BJ (cell line): Measurements from ENCODE around the gene AKAP8L. TPM values are rescaled to one million over a fixed set of nuclear protein-coding genes. Genes with fewer than 3 reads are reported as not detected.

Source experiments
- CTCF ChIA-PET: fragments of 350-600 bp; formaldehyde crosslinking; extraction: SDS; loops from one replicate; lab custom pipeline; 2021; ENCODE audit warnings: antibody characterized with exemption, inconsistent platforms; lab: Yijun Ruan, JAX
- POLR2A ChIA-PET: fragments of 300-600 bp; sonication (Branson Sonifier 250); formaldehyde crosslinking; extraction: SDS; loops from one replicate; lab custom pipeline; 2021; ENCODE audit warnings: antibody characterized with exemption; lab: Charles Lee
- DNase-seq: peaks from one replicate; pipeline ENCODE4 v3.0.0-alpha.2; 2011; ENCODE audit warnings: low read depth
- H3K27me3 ChIP-seq: 2 replicates; pipeline ENCODE4 v1.6.0; 2011; ENCODE audit warnings: low read length; ENCODE audit not compliant: control insufficient read depth, insufficient read depth
- H3K36me3 ChIP-seq: 2 replicates; pipeline ENCODE4 v1.5.1; 2011; ENCODE audit warnings: low read length; ENCODE audit not compliant: control insufficient read depth, insufficient read depth
- H3K4me3 ChIP-seq: 2 replicates; pipeline ENCODE4 v1.5.1; 2011; ENCODE audit warnings: low read depth, mild to moderate bottlenecking, control low read depth, low read length
- CTCF ChIP-seq: IDR thresholded peaks from 2 replicates; pipeline ENCODE4 v1.5.1; 2011; ENCODE audit warnings: low read depth, mild to moderate bottlenecking, control low read depth, inconsistent platforms, low read length, moderate library complexity; ENCODE audit not compliant: insufficient read depth
- polyA plus RNA-seq: library from polyadenylated mRNA; depleted of rRNA; stranded (reverse); fragments of >200 nt; gene quantifications from 2 replicates; pipeline ENCODE4 v1.2.3, GENCODE V29; 2011

The AKAP8L gene
- polyA plus RNA-seq, 1 experiment: 27.5 TPM

GRCh38 chr19:15453091-15453578 lies 34.3 kb upstream of the AKAP8L start:
- peak; percentile 37; the same call in 1 of the 2 replicates for TF ChIP-seq CTCF
- ChIA-PET CTCF (no interaction called here), POLR2A (no interaction called here)
- Histone ChIP-seq H3K4me3 (peak overlapping the region; percentile 41), H3K27me3 (peaks cover 8% of the 10 kb centered on the region), H3K36me3 (no peaks in the 10 kb centered on the region)
- DNase-seq: no peak

- ChIA-PET POLR2A (no interaction called here), CTCF (interaction anchor here (0.5 to 1.3 kb wide), 5 partner anchors 32 to 879 kb away, joined by 3 read pairs; no protein-coding TSS in a partner anchor)
- H3K36me3 ChIP-seq: no peaks in the 10 kb centered on the region
- H3K4me3 ChIP-seq: peak overlapping the region; percentile 41
- TF ChIP-seq CTCF: no peak
- DNase-seq: peak; percentile 54
- H3K27me3 ChIP-seq: peaks cover 6% of the 10 kb centered on the region
Observed at GRCh38 chr19:15452111-15453047, 33.6 kb upstream of the AKAP8L start.

GRCh38 chr19:15450528-15450890 lies 31.7 kb upstream of the AKAP8L start:
- no peak for TF ChIP-seq CTCF
- Histone ChIP-seq H3K4me3 (no peak overlapping the region), H3K36me3 (no peaks in the 10 kb centered on the region), H3K27me3 (no peaks in the 10 kb centered on the region; the same call in 1 of the 2 replicates)
- DNase-seq: no peak
- ChIA-PET CTCF (interaction anchor here (1.0 to 1.5 kb wide), 2 partner anchors 31 to 105 kb away, joined by 3 to 4 read pairs; no protein-coding TSS in a partner anchor), POLR2A (no interaction called here)

GRCh38 chr19:15449620-15450527 lies 31.1 kb upstream of the AKAP8L start, which contains the start of gene WIZ:
TSS of gene WIZ (minus strand) at chr19:15449956. CDS start at chr19:15448307, 1,649 bp downstream.
- Histone ChIP-seq H3K27me3 (no peaks in the 10 kb centered on the region), H3K36me3 (no peaks in the 10 kb centered on the region; the same call in 1 of the 2 replicates), H3K4me3 (peak within 1 kb of the TSS; percentile 56)
- no peak for TF ChIP-seq CTCF
- DNase-seq: no peak
- ChIA-PET POLR2A (no interaction called here), CTCF (interaction anchor here (1.5 kb wide), 1 partner anchor 30 kb away, joined by 4 read pairs; no protein-coding TSS in a partner anchor)
